VCaP (cell line): ENCODE results near the gene KDSR.

ENCODE experiments used
- H3K27ac ChIP-seq: fragments of 450-650 bp; 2 replicates; pipeline ENCODE4 v1.5.1; 2017
- TF ChIP-seq, protein P1 (sequence below): fragments of 450-650 bp; conservative IDR thresholded peaks from 2 replicates; pipeline ENCODE4 v1.5.1; 2017; ENCODE audit warnings: mild to moderate bottlenecking, moderate library complexity

The KDSR gene

DNA sequence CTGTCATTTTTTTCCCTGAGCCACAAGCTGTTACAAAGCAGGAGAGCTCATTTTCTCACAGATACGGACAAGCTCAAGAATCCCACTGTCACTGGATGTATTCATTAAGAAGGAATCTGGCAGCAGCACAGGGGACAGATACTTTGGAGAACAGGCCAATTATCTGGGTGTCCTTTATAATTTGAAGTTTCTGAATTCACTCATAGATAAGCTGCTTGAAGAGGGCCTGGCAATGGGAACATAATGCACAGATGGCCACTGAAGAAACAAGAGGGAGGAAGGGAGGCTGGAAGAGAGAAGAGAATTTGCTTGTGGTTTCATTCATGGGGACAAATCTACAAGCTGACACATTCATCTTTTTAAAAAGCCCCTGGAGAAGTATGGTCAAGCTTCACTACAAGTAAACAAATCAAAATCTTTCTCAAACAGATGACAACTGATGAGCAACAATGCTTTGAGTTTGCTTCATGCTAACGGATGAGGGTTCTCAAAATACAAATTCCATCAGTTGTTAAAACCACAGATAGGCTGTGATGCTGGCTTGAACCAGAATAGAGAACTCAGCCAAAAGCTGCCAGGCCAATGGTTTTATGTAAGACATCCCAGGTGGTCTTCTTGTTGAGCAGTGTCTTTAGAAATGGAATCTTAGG is 59.3 kb downstream of the KDSR start:
- H3K27ac ChIP-seq, result no peak overlapping the region
- TF ChIP-seq, protein P1, sequence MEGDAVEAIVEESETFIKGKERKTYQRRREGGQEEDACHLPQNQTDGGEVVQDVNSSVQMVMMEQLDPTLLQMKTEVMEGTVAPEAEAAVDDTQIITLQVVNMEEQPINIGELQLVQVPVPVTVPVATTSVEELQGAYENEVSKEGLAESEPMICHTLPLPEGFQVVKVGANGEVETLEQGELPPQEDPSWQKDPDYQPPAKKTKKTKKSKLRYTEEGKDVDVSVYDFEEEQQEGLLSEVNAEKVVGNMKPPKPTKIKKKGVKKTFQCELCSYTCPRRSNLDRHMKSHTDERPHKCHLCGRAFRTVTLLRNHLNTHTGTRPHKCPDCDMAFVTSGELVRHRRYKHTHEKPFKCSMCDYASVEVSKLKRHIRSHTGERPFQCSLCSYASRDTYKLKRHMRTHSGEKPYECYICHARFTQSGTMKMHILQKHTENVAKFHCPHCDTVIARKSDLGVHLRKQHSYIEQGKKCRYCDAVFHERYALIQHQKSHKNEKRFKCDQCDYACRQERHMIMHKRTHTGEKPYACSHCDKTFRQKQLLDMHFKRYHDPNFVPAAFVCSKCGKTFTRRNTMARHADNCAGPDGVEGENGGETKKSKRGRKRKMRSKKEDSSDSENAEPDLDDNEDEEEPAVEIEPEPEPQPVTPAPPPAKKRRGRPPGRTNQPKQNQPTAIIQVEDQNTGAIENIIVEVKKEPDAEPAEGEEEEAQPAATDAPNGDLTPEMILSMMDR, result no peak

DNA sequence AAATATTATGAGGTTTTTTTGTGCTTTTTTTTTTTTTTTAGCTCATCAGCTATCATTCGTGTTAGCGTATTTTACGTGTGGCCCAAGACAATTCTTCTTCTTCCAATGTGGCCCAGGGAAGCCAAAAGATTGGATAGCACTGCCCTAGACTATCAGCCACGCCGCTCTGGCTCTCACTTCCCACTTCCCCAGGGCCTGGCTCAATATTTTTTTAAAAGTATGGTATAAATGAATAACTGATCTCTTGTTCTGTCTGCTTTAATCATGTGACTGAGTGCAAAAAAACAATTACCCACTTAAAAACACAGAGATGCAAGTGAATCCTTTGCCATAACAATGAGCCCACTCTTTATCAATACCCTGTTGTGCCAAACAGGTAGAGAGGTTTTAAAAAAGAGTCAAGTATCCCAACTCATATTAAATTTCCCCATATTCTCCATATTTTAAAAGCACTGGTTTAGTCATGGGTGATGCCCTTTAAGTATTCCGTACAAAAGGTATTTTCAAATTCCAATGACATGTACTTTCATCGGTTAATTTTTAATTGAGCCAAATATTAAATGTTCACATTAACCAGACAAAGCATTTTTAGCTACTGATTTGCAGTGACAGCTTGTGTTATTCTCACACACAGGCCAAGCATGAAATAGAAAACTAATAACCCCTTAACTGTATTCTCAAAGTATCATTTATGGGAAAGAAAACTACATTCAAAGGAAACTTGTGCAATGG is 60.0 kb downstream of the KDSR start:
- TF ChIP-seq, protein P1, result no peak
- no peak overlapping the region for H3K27ac ChIP-seq

DNA sequence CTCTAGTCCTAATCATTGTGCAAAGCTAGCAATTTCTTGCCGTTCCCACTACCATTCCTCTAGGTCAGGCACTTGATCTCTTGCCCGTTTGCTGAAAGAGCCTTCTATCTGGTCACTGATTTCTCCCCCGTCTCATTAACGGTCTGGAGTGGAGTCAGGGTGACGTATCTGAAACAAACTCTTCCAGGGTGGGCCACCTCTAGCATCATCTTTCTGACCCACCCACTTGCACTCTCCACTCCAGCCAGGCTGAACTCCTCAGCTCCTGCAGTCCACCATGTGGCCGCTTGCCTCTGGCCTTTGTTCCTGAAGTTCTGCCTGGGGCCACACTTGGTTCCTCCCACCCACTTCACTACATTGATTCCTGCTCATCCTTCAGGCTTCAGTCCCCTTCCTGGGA is 60.8 kb downstream of the KDSR start:
- no peak overlapping the region for H3K27ac ChIP-seq
- TF ChIP-seq, protein P1, result no peak

DNA sequence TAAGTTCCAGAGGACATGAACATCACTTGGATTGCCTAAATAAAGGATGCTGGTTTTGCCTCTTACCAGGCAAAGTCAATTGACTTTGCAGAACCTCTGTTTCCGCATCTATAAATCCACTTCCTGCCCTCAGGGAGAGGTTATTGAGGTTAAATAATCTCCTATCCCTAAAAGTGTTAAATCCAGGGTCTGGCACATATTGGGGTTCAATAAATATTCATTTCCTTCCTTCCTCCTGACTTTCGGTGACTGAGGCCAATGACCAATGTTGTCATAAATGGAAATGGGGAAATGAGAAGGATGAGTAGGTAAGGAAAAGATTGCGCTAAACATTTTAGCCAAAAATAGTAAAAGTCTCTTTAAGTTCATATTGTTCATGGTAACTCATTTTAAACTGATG is 63.5 kb downstream of the KDSR start:
- TF ChIP-seq, protein P1, result no peak
- no peak overlapping the region for H3K27ac ChIP-seq

DNA sequence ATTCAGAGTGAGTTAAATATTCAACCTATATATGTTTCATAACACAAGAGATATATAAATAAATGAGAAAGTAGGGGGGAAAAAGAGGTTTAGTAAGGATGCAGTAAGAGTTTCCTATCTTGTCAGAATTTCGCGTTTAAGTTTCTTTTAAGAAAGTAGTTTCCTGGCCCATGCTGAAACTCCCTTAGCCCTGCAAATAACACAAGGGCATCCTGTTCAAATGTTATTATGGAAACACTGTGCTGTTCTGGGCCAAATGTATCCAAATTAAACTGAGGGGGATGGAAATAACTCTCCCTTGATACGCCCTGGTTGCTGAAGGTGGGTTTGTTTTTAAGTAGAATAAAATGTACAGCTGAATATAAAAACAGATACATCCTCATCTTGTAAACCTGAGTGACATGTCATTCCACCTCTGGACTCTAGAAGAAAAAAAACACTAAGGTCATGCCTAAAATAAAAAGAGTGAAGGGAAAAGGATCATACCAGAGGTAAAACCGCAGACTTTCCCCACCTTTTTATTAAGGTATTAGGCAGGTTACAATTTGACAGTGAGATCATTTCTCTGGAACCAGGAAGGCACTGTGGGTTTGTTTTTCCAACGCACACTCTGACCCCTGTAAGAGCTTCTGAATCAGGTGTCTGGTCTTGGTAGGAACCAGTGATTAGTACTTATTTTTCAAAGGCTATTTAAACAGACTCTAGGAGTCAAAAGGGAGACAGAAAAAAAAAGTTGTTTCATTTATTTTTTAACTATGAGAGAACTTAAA is 64.2 kb downstream of the KDSR start:
- TF ChIP-seq, protein P1, result no peak

DNA sequence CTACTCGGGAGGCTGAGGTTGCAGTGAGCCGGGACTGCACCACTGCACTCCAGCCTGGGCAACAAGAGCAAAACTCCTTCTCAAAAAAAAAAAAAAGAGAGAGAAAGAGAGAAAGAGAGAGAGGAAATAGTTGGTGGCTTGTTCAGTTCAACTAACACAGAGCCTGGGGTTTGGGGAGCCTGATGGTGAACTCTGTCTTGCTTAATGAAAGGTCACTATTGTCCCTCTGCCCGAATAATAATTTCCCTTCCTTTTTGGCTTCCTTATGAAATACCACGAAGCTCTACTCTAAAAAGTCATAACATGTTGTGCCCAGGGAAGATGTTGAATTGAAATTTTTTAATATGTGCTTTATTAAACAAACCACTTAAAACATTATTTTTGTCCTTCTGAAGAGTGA is 64.8 kb downstream of the KDSR start:
- TF ChIP-seq, protein P1, result no peak

More for the DNA sequence above, 64.2 kb downstream of the KDSR start:
- no peak overlapping the region for H3K27ac ChIP-seq

DNA sequence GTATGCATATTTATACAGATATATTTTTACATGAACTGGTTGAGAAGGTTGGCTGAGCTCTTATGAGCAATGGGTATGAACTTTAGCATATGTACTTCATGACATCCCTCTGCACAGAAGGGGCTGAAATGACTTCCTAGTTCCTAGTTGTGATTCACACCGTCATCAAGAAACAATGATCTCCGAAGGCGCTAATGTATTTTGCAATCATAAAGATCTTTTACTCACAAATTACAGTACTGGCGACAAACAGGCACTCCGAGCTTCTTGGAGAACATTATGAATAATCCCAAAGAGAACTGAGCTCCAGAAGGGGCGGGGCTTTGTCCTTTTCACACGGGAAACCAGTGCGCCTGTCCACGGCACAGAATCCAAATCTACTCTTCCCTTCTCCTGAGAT is 65.6 kb downstream of the KDSR start:
- TF ChIP-seq, protein P1, result no peak
- no peak overlapping the region for H3K27ac ChIP-seq

More for the DNA sequence above, 64.8 kb downstream of the KDSR start:
- no peak overlapping the region for H3K27ac ChIP-seq
